ENCODE data around the gene PLAAT5. TPM values are rescaled to one million over a fixed set of nuclear protein-coding genes. Genes with fewer than 3 reads are reported as not detected.
"Not testable (repeated sequence)": the region's sequence is repeated elsewhere in the genome, so short reads cannot be mapped to it uniquely, and the experiment has no call there.

Gene PLAAT5
- total RNA-seq, 2 experiments from 2014 or later, result 0.07 TPM; not detected in 1

DNA sequence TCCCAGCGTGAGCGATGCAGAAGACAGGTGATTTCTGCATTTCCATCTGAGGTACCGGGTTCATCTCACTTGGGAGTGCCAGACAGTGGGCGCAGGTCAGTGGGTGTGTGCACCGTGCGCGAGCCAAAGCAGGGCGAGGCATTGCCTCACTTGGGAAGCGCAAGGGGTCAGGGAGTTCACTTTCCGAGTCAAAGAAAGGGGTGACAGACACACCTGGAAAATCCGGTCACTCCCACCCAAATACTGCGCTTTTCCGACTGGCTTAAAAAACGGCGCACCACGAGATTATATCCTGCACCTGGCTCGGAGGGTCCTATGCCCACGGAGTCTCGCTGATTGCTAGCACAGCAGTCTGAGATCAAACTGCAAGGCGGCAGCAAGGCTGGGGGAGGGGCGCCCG, 55.6 kb downstream of the PLAAT5 start:
- POLR2A ChIA-PET; H3K36me3 Mint-ChIP-seq (ENCODE audit: low read depth); H3K27ac Mint-ChIP-seq; H3K4me3 Mint-ChIP-seq; H3K9me3 Mint-ChIP-seq (ENCODE audit: low read depth); CTCF ChIA-PET; DNase-seq; intact Hi-C loops (cut with DNase I, micrococcal nuclease); H3K4me1 Mint-ChIP-seq; ATAC-seq: not testable (repeated sequence)
- H3K27me3 Mint-ChIP-seq, result peaks cover 31% of the 10 kb centered on the region

DNA sequence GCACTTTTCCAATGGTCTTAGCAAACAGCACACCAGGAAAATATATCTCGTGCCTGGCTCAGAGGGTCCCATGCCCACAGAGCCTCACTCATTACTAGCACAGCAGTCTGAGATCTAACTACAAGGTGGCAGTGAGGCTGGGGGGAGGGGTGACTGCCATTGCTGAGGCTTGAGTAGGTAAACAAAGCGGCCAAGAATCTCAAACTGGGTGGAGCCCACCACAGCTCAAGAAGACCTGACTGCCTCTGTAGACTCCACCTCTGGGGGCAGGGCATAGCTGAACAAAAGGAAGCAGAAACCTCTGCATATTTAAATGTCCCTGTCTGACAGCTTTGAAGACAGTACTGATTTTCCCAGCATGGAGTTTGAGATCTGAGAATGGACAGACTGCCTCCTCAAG, 60.2 kb downstream of the PLAAT5 start:
- H3K36me3 Mint-ChIP-seq (ENCODE audit: low read depth); H3K9me3 Mint-ChIP-seq (ENCODE audit: low read depth); H3K27ac Mint-ChIP-seq; H3K4me1 Mint-ChIP-seq; ATAC-seq; intact Hi-C loops (cut with DNase I, micrococcal nuclease); DNase-seq; H3K4me3 Mint-ChIP-seq; POLR2A ChIA-PET: not testable (repeated sequence)
- H3K27me3 Mint-ChIP-seq, result peaks cover 36% of the 10 kb centered on the region
- CTCF ChIA-PET, result interaction anchor here (0.7 kb wide), 1 partner anchor 13 kb away, joined by 3 read pairs; no protein-coding TSS in a partner anchor

DNA sequence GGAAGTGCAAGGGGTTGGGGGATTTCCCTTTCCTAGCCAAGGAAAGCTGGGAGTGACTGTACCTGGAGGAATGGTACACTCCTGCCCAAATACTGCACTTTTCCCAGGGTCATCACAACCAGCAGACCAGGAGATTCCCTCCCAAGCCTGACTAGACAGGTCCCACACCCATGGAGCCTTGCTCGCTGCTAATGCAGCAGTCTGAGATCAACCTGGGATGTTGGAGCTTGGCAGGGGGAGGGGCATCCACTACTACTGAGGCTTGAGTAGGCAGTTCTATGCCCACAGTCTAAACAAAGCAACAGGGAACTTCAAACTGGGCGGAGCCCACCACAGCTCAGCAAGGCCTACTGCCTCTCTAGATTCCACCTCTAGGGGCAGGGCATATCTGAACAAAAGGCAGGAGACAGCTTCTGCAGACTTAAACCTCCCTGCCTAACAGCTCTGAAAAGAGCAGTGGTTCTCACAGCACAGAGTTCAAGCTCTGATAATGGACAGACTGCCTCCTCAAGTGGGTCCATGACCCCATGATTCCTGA, 62.9 kb downstream of the PLAAT5 start:
- Mint-ChIP-seq H3K9me3 (ENCODE audit: low read depth) (no peaks in the 10 kb centered on the region), H3K27me3 (peaks cover 24% of the 10 kb centered on the region)

DNA sequence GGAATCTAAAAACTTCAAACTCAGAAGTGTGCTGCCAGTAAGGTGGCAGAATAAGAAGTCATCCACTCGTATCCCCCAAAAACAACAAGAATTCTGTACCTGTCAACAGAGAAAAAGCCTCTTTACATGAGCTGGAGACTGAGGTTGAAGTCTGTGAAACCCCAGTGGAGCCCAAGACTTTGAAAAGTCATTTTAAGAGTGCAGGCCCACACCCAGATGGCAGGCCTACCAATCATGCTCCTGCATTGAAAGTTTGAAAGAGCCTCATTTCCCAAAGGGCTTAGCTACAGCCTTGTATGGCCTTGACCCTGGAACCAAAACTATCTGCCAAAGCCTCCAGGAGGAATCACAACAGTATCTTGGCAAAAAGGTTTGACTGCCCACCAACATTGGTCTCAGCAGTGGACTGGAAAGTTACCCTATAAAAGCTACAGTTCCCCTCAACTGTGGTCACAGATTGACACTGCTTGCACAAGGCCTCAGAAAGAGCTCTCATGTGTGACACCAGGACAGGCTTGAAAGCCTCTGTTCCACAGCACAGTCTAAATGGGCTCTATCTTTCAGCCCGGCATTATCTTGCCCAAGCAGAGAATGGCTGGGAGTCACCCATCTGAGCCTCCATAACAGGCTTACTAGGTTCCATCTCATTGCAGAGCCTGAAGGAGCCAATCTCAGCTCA, 73.7 kb downstream of the PLAAT5 start:
- intact Hi-C loops (cut with DNase I, micrococcal nuclease), result no loop called here
- no peak for DNase-seq
- Mint-ChIP-seq H3K27me3 (peaks cover 3% of the 10 kb centered on the region), H3K36me3 (ENCODE audit: low read depth) (no peaks in the 10 kb centered on the region), H3K27ac (no peak overlapping the region), H3K4me3 (no peak overlapping the region), H3K9me3 (ENCODE audit: low read depth) (peaks cover 3% of the 10 kb centered on the region), H3K4me1 (peaks cover 14% of the 10 kb centered on the region)
- ChIA-PET POLR2A (no interaction called here), CTCF (interaction anchor here (0.5 to 1.2 kb wide), 4 partner anchors 14 to 928 kb away, joined by 3 to 4 read pairs (median 4); no protein-coding TSS in a partner anchor)
- ATAC-seq, result no peak

More for the DNA sequence above, 62.9 kb downstream of the PLAAT5 start:
- ChIA-PET CTCF (no interaction called here), POLR2A (no interaction called here)
- intact Hi-C loops (cut with DNase I, micrococcal nuclease), result no loop called here
- Mint-ChIP-seq H3K36me3 (ENCODE audit: low read depth) (no peaks in the 10 kb centered on the region), H3K4me1 (no peaks in the 10 kb centered on the region), H3K27ac (no peak overlapping the region), H3K4me3 (no peak overlapping the region)
- DNase-seq (no peak), ATAC-seq (no peak)

Other genes starting within 250 kb of the PLAAT5 start
- gene SLC22A25, start 247.6 kb downstream of the PLAAT5 start, total RNA-seq, result not detected
- not detected for gene SLC22A9, start 121.4 kb downstream of the PLAAT5 start, total RNA-seq
- gene LGALS12, start 14.9 kb upstream of the PLAAT5 start, total RNA-seq, result not detected
- gene PLAAT4, start 45.6 kb upstream of the PLAAT5 start, total RNA-seq, result 10 to 100 TPM; 16.8 to 18.7 TPM
- not detected for gene PLAAT2, start 72.2 kb upstream of the PLAAT5 start, total RNA-seq
- gene PLAAT3, start 123.3 kb upstream of the PLAAT5 start, total RNA-seq, result 1 to 10 TPM; 1.8 to 3.1 TPM
- 10 to 100 TPM; 18.9 to 25.7 TPM for gene ATL3, start 180.2 kb upstream of the PLAAT5 start, total RNA-seq
- gene RTN3, start 190.3 kb upstream of the PLAAT5 start, total RNA-seq, result 10 to 100 TPM; 42.2 to 43.0 TPM

All from activated CD4-positive, alpha-beta T cell treated with anti-CD3 and anti-CD28 coated beads for 36 hours (primary cell).